Testis (tissue), 3 donors: ENCODE measurements around the gene GRID1. TPM values are rescaled to one million over a fixed set of nuclear protein-coding genes. Genes with fewer than 3 reads are reported as not detected.

Experiments used
- DNase-seq: peaks from one replicate; pipeline ENCODE4 v3.0.0-alpha.2; 2019
- H3K27ac ChIP-seq, 2 donors: fragments of 200-600 bp; sonication (generic); one replicate each; pipeline ENCODE4 v1.5.1; 2019
- H3K27me3 ChIP-seq: fragments of 200-600 bp; sonication (generic); one replicate; pipeline ENCODE4 v1.5.1; 2019
- H3K36me3 ChIP-seq: fragments of 200-600 bp; sonication (generic); one replicate; pipeline ENCODE4 v1.5.1; 2017; ENCODE audit warnings: low read depth; ENCODE audit errors: missing control alignments
- H3K4me1 ChIP-seq: fragments of 200-600 bp; sonication (generic); one replicate; pipeline ENCODE4 v1.5.1; 2019
- H3K4me3 ChIP-seq, 2 donors: fragments of 200-600 bp; sonication (generic); one replicate each; pipeline ENCODE4 v1.5.1; 2017 to 2019
- H3K9me3 ChIP-seq: fragments of 200-600 bp; sonication (generic); one replicate; pipeline ENCODE4 v1.5.1; 2017
- CTCF ChIP-seq, 3 experiments: fragments of 450-650 bp in 2 of 3; fragments of 200-600 bp in 1 of 3; sonication (generic) in 1 of 3; IDR thresholded peaks; one replicate each; pipeline ENCODE4 v1.5.1; 2016 to 2019; ENCODE audit warnings: antibody characterized with exemption in 3 of 3, mild to moderate bottlenecking in 2 of 3, moderate library complexity in 1 of 3
- POLR2A ChIP-seq: fragments of 450-650 bp; IDR thresholded peaks from one replicate; pipeline ENCODE4 v1.6.1; 2017; ENCODE audit warnings: antibody characterized with exemption, mild to moderate bottlenecking, moderate library complexity
- WGBS, 2 donors: methylation state at CpG; one replicate each; pipeline ENCODE4 v1.1.5; 2018; 5-methylcytosine and 5-hydroxymethylcytosine counted together
- intact Hi-C: fragments of 100-400 bp; cut with DNase I; formaldehyde crosslinking; loops from one replicate; pipeline ENCODE4 v1.15.1; 2023; ENCODE audit warnings: low total_unique reads
- polyA plus RNA-seq: library from polyadenylated mRNA; stranded (reverse); fragments of 350-450 nt; fragmentation: Illumina TruSeq; extraction: RNeasy Lipid Tissue Mini Kit (QIAGEN cat#74804); gene quantifications from one replicate; pipeline ENCODE4 v1.2.3, GENCODE V29; 2014; ENCODE audit warnings: low read depth, low replicate concordance; ENCODE audit not compliant: insufficient read depth
- total RNA-seq, 2 donors: library from RNA; depleted of rRNA; stranded (reverse); fragments of >200 nt; gene quantifications; one replicate each; pipeline ENCODE4 v1.2.3, GENCODE V29; 2016

GRID1 gene
- total and polyA plus RNA-seq, 3 donors from 2014 or later = 7.4 to 16.7 (median 8.1) TPM

GRCh38 chr10:86168256-86168655 lies 198.3 kb downstream of the GRID1 start:
- H3K27ac ChIP-seq = no peak overlapping the region
- intact Hi-C loops = no loop called here
- no peak overlapping the region for H3K4me3 ChIP-seq
- WGBS, 2 donors = 74 to 85% methylated on average over 7 of the region's 7 CpGs
- H3K4me1 ChIP-seq = no peaks in the 10 kb centered on the region
- TF ChIP-seq CTCF (IDR thresholded peaks at IDR 0.05) (no peak), POLR2A (no peak)
- H3K27me3 ChIP-seq = no peaks in the 10 kb centered on the region
- no peak for DNase-seq
- H3K9me3 ChIP-seq = no peaks in the 10 kb centered on the region
- H3K36me3 ChIP-seq = no peaks in the 10 kb centered on the region

GRCh38 chr10:86167762-86168128 lies 198.8 kb downstream of the GRID1 start:
- no peak for DNase-seq
- Histone ChIP-seq H3K27me3 (no peaks in the 10 kb centered on the region), H3K9me3 (no peaks in the 10 kb centered on the region), H3K4me3 (no peak overlapping the region), H3K27ac (no peak overlapping the region), H3K4me1 (no peaks in the 10 kb centered on the region), H3K36me3 (no peaks in the 10 kb centered on the region)
- TF ChIP-seq POLR2A (no peak), CTCF (IDR thresholded peaks at IDR 0.05) (no peak)
- intact Hi-C loops = no loop called here
- 95 to 96% methylated on average over 4 of the region's 4 CpGs for WGBS, 2 donors

GRCh38 chr10:86167121-86167761 lies 199.4 kb downstream of the GRID1 start:
- Histone ChIP-seq H3K4me3 (no peak overlapping the region), H3K9me3 (no peaks in the 10 kb centered on the region), H3K27me3 (no peaks in the 10 kb centered on the region), H3K4me1 (no peaks in the 10 kb centered on the region), H3K36me3 (no peaks in the 10 kb centered on the region), H3K27ac (no peak overlapping the region)
- 84 to 93% methylated on average over 5 of the region's 5 CpGs for WGBS, 2 donors
- intact Hi-C loops = no loop called here
- DNase-seq = no peak
- no peak for TF ChIP-seq CTCF (IDR thresholded peaks at IDR 0.05)
- no peak for TF ChIP-seq POLR2A

GRCh38 chr10:86165666-86166065 lies 200.9 kb downstream of the GRID1 start:
- Histone ChIP-seq H3K36me3 (no peaks in the 10 kb centered on the region), H3K9me3 (no peaks in the 10 kb centered on the region), H3K27ac (no peak overlapping the region), H3K4me1 (no peaks in the 10 kb centered on the region), H3K27me3 (no peaks in the 10 kb centered on the region), H3K4me3 (no peak overlapping the region)
- intact Hi-C loops = no loop called here
- DNase-seq = no peak
- 91 to 95% methylated on average over 8 to 9 of the region's 9 CpGs for WGBS, 2 donors
- no peak for TF ChIP-seq CTCF (IDR thresholded peaks at IDR 0.05)
- TF ChIP-seq POLR2A = no peak

- Histone ChIP-seq H3K27ac (no peak overlapping the region), H3K4me3 (no peak overlapping the region), H3K36me3 (no peaks in the 10 kb centered on the region), H3K27me3 (no peaks in the 10 kb centered on the region), H3K4me1 (no peaks in the 10 kb centered on the region), H3K9me3 (no peaks in the 10 kb centered on the region)
- WGBS, 2 donors = 87 to 95% methylated on average over 8 of the region's 8 CpGs
- no peak for TF ChIP-seq CTCF (IDR thresholded peaks at IDR 0.05)
- TF ChIP-seq POLR2A = no peak
- intact Hi-C loops = no loop called here
- DNase-seq = no peak
Measured at GRCh38 chr10:86164960-86165630, 201.5 kb downstream of the GRID1 start.
